ENCODE measurements around the gene TMEM223. TPM values are rescaled to one million over a fixed set of nuclear protein-coding genes. Genes with fewer than 3 reads are reported as not detected.
"Not testable (repeated sequence)": the region's sequence is repeated elsewhere in the genome, so short reads cannot be mapped to it uniquely, and the experiment has no call there.

TMEM223 gene
- total and polyA plus RNA-seq, 4 experiments from 2014 or later: 21.6 to 45.5 (median 31.0) TPM

DNA sequence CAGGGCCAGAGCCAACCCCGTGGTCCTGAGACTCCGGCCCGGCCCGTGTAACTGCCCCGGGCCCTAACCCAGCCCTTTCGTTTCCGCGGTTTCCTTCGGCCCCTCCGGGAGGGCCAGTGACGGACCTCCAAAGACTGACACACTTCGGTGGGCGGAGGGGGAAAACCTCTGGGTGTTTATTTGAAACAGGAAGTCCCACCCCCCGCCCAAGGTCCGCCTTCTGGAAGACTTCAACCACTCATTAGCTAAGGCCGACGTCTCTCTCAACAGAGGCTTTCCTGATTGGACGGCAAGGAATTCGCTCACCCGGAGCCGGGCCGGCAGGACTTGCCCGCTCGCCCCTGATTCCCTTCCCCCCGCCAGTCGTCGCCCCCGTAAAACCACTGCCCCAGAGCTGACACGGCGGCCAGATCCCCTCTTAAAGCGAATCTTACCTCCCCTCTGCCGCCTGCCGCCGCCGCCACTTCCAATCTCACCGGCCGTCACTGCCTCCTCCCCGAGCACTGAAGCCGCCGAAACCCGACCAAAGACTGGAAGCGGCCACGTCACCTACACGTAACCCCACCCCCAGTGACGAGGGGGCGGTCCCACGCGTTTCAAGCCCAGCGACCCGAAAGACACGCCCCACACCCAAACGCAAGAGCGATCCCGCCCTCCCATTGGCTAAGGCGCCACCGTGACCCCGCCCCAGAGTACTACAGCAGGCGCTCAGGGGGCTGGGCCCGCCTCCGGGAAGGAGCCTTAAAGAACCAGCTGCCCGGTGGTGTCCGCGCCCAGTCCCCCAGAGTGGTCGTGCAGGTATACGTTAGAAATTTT, 39.9 kb upstream of the TMEM223 start, which contains the start of gene STX5:
Gene STX5 (minus strand): TSS at position 532 of the 816 bp plus-strand sequence. CDS start 808 bp downstream, outside the sequence.
- peak; percentile 99 to 100 (median 100) for DNase-seq
- peaks cover 21 to 59% (median 41%) of the 10 kb centered on the region in 4 donors for H3K4me1 Mint-ChIP-seq
- H3K36me3 Mint-ChIP-seq: peaks cover 17 to 57% of the 10 kb centered on the region in 2 donors
- H3K9me3 Mint-ChIP-seq: no peaks in the 10 kb centered on the region
- intact Hi-C loops (cut with micrococcal nuclease): loop anchor here (1.0 to 2.0 kb wide), 9 partner anchors 8 to 232 kb away; partner anchors contain the start of genes NXF1, TMEM179B, TTC9C and WDR74
- Histone ChIP-seq H3K9me3 (ENCODE audit: control insufficient read depth in 1 of 2, low read length in 2 of 2) (no peaks in the 10 kb centered on the region), H3K36me3 (ENCODE audit: insufficient read depth, low read length) (peaks cover 34% of the 10 kb centered on the region), H3K27me3 (ENCODE audit: insufficient read depth, low read length) (no peaks in the 10 kb centered on the region), H3K4me1 (ENCODE audit: insufficient read depth, low read length) (peaks cover 30% of the 10 kb centered on the region), H3K27ac (ENCODE audit: low read depth, low read length) (peak within 1 kb of the TSS; percentile 97), H3K4me3 (ENCODE audit: low read length in 2 of 2) (peak within 1 kb of the TSS; percentile 82 to 85)
- H3K27me3 Mint-ChIP-seq: no peaks in the 10 kb centered on the region
- ChIA-PET POLR2A (ENCODE audit: partially characterized antibody) (interaction anchor here (0.6 to 13.8 kb wide), 29 partner anchors 8 to 1486 kb away, joined by 3 to 801 read pairs (median 6); partner anchors contain the start of genes C11orf98, CSKMT, EEF1G and EML3), CTCF (ENCODE audit: partially characterized antibody) (interaction anchor here (2.2 kb wide), 1 partner anchor 45 kb away, joined by 11 read pairs; the partner anchor contains the start of gene TMEM179B)
- peak within 1 kb of the TSS; percentile 94 to 100 (median 99) for H3K27ac Mint-ChIP-seq
- peak within 1 kb of the TSS; percentile 94 to 100 (median 98) for H3K4me3 Mint-ChIP-seq

DNA sequence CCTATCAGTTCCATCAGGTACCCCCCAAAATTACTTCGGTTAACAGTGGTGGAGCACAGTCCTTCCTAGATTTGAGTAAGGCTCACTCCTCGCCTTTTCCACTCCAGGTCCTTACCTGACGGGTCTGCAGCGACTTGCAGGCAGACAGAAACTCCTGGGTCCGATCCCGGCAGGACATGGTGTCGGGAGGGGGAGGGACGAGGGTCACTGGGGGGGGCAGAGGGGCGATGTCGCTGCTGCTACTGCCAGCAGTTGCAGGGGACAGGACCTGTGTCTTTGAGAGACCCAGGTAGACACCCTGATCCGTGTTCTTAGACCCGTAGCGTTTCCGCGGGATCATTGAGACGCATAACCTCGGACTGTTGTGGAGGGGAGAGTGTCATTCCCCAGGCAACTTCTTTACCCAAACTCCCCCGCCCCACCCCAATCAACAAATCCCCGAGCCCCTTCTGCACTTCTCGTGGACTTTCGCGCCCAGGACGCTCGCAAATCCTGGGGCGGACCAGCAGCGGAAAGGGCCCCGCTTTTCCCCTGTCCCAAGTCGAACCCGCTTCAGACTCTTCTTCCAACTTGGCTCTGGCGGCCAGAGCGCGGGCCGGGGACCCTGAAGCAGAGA, 39.2 kb upstream of the TMEM223 start:
- intact Hi-C loops (cut with micrococcal nuclease): loop anchor here (1.0 kb wide), 2 partner anchors 8 to 78 kb away; partner anchors contain the start of gene WDR74
- DNase-seq: no peak
- ChIA-PET CTCF (ENCODE audit: partially characterized antibody) (interaction anchor here (0.7 to 2.2 kb wide), 2 partner anchors 44 to 45 kb away, joined by 4 to 11 read pairs; partner anchors contain the start of gene TMEM179B), POLR2A (ENCODE audit: partially characterized antibody) (interaction anchor here (0.8 to 13.8 kb wide), 27 partner anchors 9 to 1487 kb away, joined by 3 to 801 read pairs (median 8); partner anchors contain the start of genes C11orf98, CSKMT, GANAB and HNRNPUL2)
- no peaks in the 10 kb centered on the region for H3K9me3 ChIP-seq (ENCODE audit: control insufficient read depth in 1 of 2, low read length in 2 of 2)
- H3K27ac Mint-ChIP-seq: peak overlapping the region; percentile 94 to 100 (median 99)
- peaks cover 30% of the 10 kb centered on the region for H3K4me1 ChIP-seq (ENCODE audit: insufficient read depth, low read length)
- no peaks in the 10 kb centered on the region for H3K27me3 ChIP-seq (ENCODE audit: insufficient read depth, low read length)
- H3K9me3 Mint-ChIP-seq: no peaks in the 10 kb centered on the region
- peaks cover 14 to 51% of the 10 kb centered on the region in 2 donors for H3K36me3 Mint-ChIP-seq
- peak overlapping the region; percentile 97 for H3K27ac ChIP-seq (ENCODE audit: low read depth, low read length)
- H3K27me3 Mint-ChIP-seq: no peaks in the 10 kb centered on the region
- peaks cover 21 to 54% (median 39%) of the 10 kb centered on the region in 4 donors for H3K4me1 Mint-ChIP-seq
- peaks cover 30% of the 10 kb centered on the region for H3K36me3 ChIP-seq (ENCODE audit: insufficient read depth, low read length)
- peak overlapping the region; percentile 94 to 100 (median 98) for H3K4me3 Mint-ChIP-seq
- H3K4me3 ChIP-seq (ENCODE audit: low read length in 2 of 2): peak overlapping the region; percentile 81 to 82

DNA sequence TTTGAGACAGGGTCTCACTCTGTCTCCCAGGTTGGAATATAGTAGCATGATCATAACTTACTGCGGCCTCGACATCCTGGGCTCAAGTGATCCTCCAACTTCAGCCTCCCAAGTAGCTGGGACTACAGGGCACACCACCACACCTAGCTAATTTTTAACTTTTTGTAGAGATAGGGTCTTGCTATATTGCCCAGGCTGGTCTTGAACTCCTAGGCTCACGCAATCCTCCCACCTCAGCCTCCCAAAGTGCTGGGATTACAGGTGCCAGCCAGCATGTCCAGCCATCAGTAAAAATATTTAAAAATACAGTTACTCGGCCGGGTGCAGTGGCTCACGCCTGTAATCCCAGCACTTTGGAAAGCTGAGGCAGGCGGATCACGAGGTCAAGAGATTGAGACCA, 36.3 kb upstream of the TMEM223 start:
- DNase-seq; H3K4me3 ChIP-seq (ENCODE audit: low read length in 2 of 2); intact Hi-C loops (cut with micrococcal nuclease); H3K27ac ChIP-seq (ENCODE audit: low read depth, low read length); H3K4me3 Mint-ChIP-seq; H3K27me3 Mint-ChIP-seq; H3K27me3 ChIP-seq (ENCODE audit: insufficient read depth, low read length); H3K27ac Mint-ChIP-seq; H3K9me3 ChIP-seq (ENCODE audit: control insufficient read depth in 1 of 2, low read length in 2 of 2); H3K9me3 Mint-ChIP-seq: not testable (repeated sequence)
- POLR2A ChIA-PET (ENCODE audit: partially characterized antibody): interaction anchor here (1.3 to 4.4 kb wide), 7 partner anchors 12 to 34 kb away, joined by 3 to 22 read pairs (median 6); partner anchors contain the start of genes NXF1 and WDR74
- Histone ChIP-seq H3K36me3 (ENCODE audit: insufficient read depth, low read length) (peaks cover 41% of the 10 kb centered on the region), H3K4me1 (ENCODE audit: insufficient read depth, low read length) (peaks cover 23% of the 10 kb centered on the region)
- CTCF ChIA-PET (ENCODE audit: partially characterized antibody): interaction anchor here (1.0 kb wide), 1 partner anchor 42 kb away, joined by 5 read pairs; no protein-coding TSS in a partner anchor
- peaks cover 16 to 40% (median 28%) of the 10 kb centered on the region in 4 donors for H3K4me1 Mint-ChIP-seq
- peaks cover 28 to 56% of the 10 kb centered on the region in 2 donors for H3K36me3 Mint-ChIP-seq

DNA sequence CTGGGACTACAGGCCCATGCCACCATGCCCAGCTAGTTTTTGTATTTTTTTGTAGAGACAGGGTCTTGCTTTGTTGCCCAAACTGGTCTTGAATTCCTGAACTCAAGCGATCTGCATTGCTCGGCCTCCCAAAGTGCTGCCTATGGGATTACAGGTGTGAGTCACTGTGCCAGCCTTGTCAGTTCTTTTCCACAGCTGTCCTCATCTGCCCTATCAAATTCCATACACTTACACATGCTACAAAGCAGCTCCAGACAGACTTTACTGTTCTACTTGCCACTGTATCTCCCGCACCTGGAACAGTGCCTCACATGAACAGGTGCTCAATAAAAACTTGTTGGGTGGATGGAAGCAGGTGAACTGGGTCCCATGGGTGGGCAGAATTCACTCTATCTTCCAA, 31.9 kb upstream of the TMEM223 start:
- Histone ChIP-seq H3K9me3 (ENCODE audit: control insufficient read depth in 1 of 2, low read length in 2 of 2) (no peaks in the 10 kb centered on the region), H3K4me1 (ENCODE audit: insufficient read depth, low read length) (no peaks in the 10 kb centered on the region), H3K27me3 (ENCODE audit: insufficient read depth, low read length) (no peaks in the 10 kb centered on the region), H3K27ac (ENCODE audit: low read depth, low read length) (no peak overlapping the region), H3K36me3 (ENCODE audit: insufficient read depth, low read length) (peaks cover 61% of the 10 kb centered on the region), H3K4me3 (ENCODE audit: low read length in 2 of 2) (no peak overlapping the region)
- H3K4me1 Mint-ChIP-seq: peaks cover 3 to 12% (median 9%) of the 10 kb centered on the region in 4 donors
- intact Hi-C loops (cut with micrococcal nuclease): no loop called here
- no peaks in the 10 kb centered on the region for H3K9me3 Mint-ChIP-seq
- H3K27me3 Mint-ChIP-seq: no peaks in the 10 kb centered on the region
- peaks cover 49 to 65% of the 10 kb centered on the region in 2 donors for H3K36me3 Mint-ChIP-seq
- peak overlapping the region in 2 of 7 donors; percentile 36 to 70 for H3K27ac Mint-ChIP-seq
- POLR2A ChIA-PET (ENCODE audit: partially characterized antibody): interaction anchor here (1.2 to 1.9 kb wide), 3 partner anchors 9 to 32 kb away, joined by 4 to 14 read pairs (median 6); partner anchors contain the start of genes STX5, TEX54 and WDR74
- DNase-seq: no peak
- no peak overlapping the region for H3K4me3 Mint-ChIP-seq
- CTCF ChIA-PET (ENCODE audit: partially characterized antibody): interaction anchor here (1.2 kb wide), 1 partner anchor 38 kb away, joined by 6 read pairs; no protein-coding TSS in a partner anchor

DNA sequence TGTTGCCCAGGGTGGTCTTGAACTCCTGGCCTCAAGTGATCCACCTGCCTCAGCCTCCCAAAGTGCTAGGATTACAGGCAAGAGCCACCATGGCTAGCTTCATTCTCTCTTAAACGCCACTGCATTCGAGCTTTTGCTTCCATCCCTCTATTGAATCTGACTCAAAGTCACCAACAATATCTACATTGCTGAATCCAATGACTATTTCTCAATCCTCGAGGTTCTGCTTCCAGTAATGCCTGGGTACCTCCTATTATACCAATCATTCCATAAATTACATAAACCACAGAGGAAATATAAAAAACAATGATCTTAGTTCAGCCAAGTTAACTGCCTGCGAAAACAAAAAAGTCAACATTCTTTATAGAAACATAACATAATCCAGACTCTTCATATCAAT, 25.3 kb upstream of the TMEM223 start:
- Histone ChIP-seq H3K9me3 (ENCODE audit: control insufficient read depth in 1 of 2, low read length in 2 of 2) (no peaks in the 10 kb centered on the region), H3K4me1 (ENCODE audit: insufficient read depth, low read length) (no peaks in the 10 kb centered on the region), H3K4me3 (ENCODE audit: low read length in 2 of 2) (no peak overlapping the region), H3K27ac (ENCODE audit: low read depth, low read length) (no peak overlapping the region), H3K36me3 (ENCODE audit: insufficient read depth, low read length) (peaks cover 10% of the 10 kb centered on the region), H3K27me3 (ENCODE audit: insufficient read depth, low read length) (no peaks in the 10 kb centered on the region)
- H3K4me1 Mint-ChIP-seq: peaks cover 0 to 3% (median 0%) of the 10 kb centered on the region in 4 donors
- DNase-seq: no peak
- no peaks in the 10 kb centered on the region for H3K9me3 Mint-ChIP-seq
- intact Hi-C loops (cut with micrococcal nuclease): no loop called here
- ChIA-PET CTCF (ENCODE audit: partially characterized antibody) (interaction anchor here (1.1 kb wide), 1 partner anchor 44 kb away, joined by 5 read pairs; no protein-coding TSS in a partner anchor), POLR2A (ENCODE audit: partially characterized antibody) (interaction anchor here (1.2 to 4.6 kb wide), 7 partner anchors 10 to 38 kb away, joined by 3 to 18 read pairs (median 5); partner anchors contain the start of genes NXF1, TMEM179B and WDR74)
- no peak overlapping the region for H3K4me3 Mint-ChIP-seq
- no peaks in the 10 kb centered on the region for H3K27me3 Mint-ChIP-seq
- H3K27ac Mint-ChIP-seq: no peak overlapping the region
- peaks cover 17 to 31% of the 10 kb centered on the region in 2 donors for H3K36me3 Mint-ChIP-seq

DNA sequence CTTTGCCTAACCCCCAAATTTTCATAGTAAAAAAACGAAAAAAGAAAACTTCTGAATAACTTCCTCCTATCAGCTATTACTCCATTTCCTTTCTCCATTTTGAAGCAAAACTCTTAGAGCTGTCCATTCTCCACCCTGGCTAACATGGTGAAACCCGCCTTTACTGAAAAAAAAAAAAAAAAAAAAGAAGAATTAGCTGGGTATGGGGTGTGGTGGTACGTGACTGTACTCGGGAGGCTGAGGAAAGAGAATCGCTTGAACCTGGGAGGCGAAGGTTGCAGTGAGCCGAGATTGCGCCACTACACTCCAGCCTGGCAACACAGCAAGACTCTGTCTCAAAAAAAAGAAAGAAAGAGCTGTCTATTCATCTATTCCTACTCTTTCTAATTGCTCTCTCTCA, 24.8 kb upstream of the TMEM223 start:
- peaks cover 0 to 3% (median 0%) of the 10 kb centered on the region in 4 donors for H3K4me1 Mint-ChIP-seq
- ChIA-PET POLR2A (ENCODE audit: partially characterized antibody) (interaction anchor here (0.7 to 4.6 kb wide), 9 partner anchors 10 to 63 kb away, joined by 3 to 18 read pairs (median 5); partner anchors contain the start of genes NXF1, STX5, TEX54 and TMEM179B), CTCF (ENCODE audit: partially characterized antibody) (interaction anchor here (0.6 to 1.1 kb wide), 3 partner anchors 16 to 478 kb away, joined by 3 to 7 read pairs (median 5); no protein-coding TSS in a partner anchor)
- no peaks in the 10 kb centered on the region for H3K27me3 ChIP-seq (ENCODE audit: insufficient read depth, low read length)
- intact Hi-C loops (cut with micrococcal nuclease): no loop called here
- H3K4me3 ChIP-seq (ENCODE audit: low read length in 2 of 2): no peak overlapping the region
- H3K4me3 Mint-ChIP-seq: no peak overlapping the region
- peaks cover 17 to 31% of the 10 kb centered on the region in 2 donors for H3K36me3 Mint-ChIP-seq
- DNase-seq: no peak
- H3K9me3 Mint-ChIP-seq: no peaks in the 10 kb centered on the region
- no peaks in the 10 kb centered on the region for H3K4me1 ChIP-seq (ENCODE audit: insufficient read depth, low read length)
- H3K36me3 ChIP-seq (ENCODE audit: insufficient read depth, low read length): peaks cover 9% of the 10 kb centered on the region
- H3K27ac ChIP-seq (ENCODE audit: low read depth, low read length): no peak overlapping the region
- H3K27me3 Mint-ChIP-seq: no peaks in the 10 kb centered on the region
- H3K27ac Mint-ChIP-seq: no peak overlapping the region
- no peaks in the 10 kb centered on the region for H3K9me3 ChIP-seq (ENCODE audit: control insufficient read depth in 1 of 2, low read length in 2 of 2)
